Activated CD4-positive, CD25-positive, alpha-beta regulatory T cell treated with anti-CD3 and anti-CD28 coated beads, Interleukin-2, amount 50 U/mL, for 24 hours (primary cell): ENCODE measurements around the gene AGTRAP.

Source experiments
- ATAC-seq, 2 donors: fragments of 150-1000 bp; cut with Tn5 transposase; one replicate each; pipeline ENCODE4 v1.10.0; 2021; ENCODE audit warnings: mild to moderate bottlenecking in 1 of 2, moderate library complexity in 1 of 2

Gene AGTRAP

GRCh38 chr1:11764519-11764918 lies 28.6 kb downstream of the AGTRAP start:
- no peak for ATAC-seq

GRCh38 chr1:11765661-11766428 lies 29.9 kb downstream of the AGTRAP start:
- ATAC-seq, result no peak

DNA sequence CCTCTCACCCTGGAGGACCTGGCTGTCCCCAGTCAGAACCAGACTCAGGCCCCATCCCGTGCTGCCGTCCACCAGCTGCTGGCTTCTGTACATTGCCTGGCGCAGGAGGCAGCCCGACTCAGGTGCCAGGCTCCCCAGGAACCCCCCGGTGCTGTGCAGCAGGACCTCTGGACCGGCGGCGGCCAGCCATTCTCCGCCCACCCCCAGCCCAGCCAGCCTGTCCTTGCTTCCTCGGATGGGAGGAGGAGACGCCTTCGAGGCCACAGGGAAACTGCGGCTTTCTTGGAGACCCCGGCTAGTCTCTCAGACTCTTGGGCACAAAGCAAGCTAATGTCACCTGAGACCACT lies 30.5 kb downstream of the AGTRAP start:
- no peak for ATAC-seq

GRCh38 chr1:11767922-11768704 lies 32.2 kb downstream of the AGTRAP start:
- no peak for ATAC-seq

- no peak for ATAC-seq
Measured at GRCh38 chr1:11768821-11769220, 32.9 kb downstream of the AGTRAP start.

DNA sequence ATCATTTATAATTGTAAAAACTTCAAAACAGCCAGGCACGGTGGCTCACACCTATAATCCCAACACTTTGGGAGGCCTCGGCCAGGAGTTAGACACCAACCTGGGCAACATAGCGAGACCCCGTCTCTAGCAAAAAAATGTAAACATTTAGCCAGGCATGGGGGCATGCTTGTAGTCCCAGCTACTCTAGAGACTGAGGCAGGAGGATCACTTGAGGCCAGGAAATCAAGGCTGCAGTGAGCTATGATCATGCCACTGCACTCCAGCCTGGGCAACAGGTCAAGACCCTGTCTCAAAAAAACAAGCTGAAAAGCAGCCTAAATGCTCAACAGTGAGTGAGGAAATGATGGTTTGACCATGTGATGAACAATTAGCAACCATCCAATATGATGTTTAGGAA lies 33.3 kb downstream of the AGTRAP start:
- ATAC-seq, result no peak

GRCh38 chr1:11770011-11770410 lies 34.1 kb downstream of the AGTRAP start:
- no peak for ATAC-seq

DNA sequence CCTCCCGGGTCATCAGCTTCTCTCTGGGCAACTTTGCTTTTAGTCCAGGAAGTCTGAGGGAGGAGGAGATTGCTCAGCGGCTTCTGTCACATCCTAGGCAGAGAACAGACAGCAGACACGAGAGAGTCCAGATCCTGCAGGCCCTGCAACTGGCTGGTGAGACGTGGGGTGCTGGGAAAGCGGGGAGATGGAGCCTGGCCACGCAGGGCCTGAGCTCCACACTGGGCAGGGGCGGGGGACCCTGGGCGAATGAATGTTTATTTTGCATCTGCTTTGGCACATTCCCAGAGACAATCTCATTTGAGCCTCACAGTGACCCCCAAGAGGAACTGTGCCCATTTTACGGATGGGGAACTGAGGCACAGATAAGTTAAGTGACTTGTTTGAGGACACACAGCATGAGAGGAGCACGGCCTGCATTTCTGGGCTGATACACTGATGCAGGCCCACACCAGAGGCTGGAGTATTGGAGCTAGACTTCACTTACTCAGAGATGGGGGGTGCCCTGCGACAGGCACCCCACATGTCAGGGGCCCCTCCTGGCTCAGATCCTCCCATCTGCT lies 35.6 kb downstream of the AGTRAP start:
- ATAC-seq, result no peak

DNA sequence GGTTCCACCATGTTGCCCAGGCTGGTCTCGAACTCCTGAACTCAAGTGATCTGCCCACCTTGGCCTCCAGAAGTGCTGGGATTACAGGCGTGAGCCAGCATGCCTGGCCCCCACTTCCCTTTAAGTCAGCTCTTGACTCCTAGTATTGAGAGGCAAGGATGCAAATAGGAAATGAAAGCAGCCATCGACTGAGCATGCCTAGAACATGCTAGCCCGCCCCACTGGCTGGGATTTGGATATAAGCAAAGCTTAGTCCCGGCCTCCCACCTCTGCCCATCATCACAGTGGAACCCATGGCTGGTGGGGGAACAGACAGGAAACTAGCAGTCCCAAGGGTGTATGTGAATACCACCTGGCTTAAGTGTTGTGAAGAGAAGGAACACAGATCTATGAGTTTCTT lies 36.5 kb downstream of the AGTRAP start:
- ATAC-seq, result no peak

- no peak for ATAC-seq
Measured at GRCh38 chr1:11774753-11775152, 38.8 kb downstream of the AGTRAP start.

- no peak for ATAC-seq
Measured at GRCh38 chr1:11777658-11778322, 41.9 kb downstream of the AGTRAP start.

- ATAC-seq, result no peak
Measured at GRCh38 chr1:11778336-11778735, 42.4 kb downstream of the AGTRAP start.

DNA sequence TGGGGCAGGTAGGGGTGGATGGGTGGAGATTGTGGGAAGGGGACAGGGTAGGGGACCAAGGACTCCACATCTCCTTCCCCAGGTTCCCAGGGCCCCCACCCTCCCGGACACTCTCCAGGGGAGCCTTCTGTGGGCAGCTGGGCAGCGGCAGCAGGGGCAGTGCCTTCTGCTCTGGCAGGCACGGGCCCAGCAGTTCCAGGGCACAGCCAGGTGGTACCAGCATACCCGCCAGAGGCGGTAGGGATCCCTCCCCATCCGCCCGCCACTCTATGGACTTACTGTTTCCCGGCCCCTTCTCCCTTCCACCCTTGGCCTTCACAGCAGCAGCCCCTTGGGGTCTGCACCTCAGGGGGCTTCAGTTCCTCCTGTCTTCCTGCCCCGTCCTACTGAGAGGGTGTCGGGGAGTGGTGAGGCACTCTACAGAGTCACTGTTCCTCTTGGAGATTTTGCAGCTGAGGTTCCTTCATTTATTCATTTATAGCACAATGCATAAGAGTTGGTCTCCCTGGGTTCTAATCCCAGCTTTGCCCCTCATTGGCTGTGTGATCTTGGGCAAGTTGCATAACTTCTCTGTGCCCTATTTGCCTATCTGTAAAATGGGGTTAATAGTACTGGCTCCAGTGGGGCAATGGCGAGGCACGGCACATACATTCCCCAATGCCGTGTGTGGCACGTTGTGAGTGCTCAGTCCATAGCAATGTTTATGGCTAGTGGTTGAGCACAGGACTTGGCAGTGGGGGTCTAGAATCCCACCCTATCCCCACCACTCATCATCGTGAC lies 43.1 kb downstream of the AGTRAP start:
- no peak for ATAC-seq

- no peak for ATAC-seq
Measured at GRCh38 chr1:11779715-11780379, 43.9 kb downstream of the AGTRAP start.

GRCh38 chr1:11780380-11781147 lies 44.6 kb downstream of the AGTRAP start:
- ATAC-seq, result no peak

DNA sequence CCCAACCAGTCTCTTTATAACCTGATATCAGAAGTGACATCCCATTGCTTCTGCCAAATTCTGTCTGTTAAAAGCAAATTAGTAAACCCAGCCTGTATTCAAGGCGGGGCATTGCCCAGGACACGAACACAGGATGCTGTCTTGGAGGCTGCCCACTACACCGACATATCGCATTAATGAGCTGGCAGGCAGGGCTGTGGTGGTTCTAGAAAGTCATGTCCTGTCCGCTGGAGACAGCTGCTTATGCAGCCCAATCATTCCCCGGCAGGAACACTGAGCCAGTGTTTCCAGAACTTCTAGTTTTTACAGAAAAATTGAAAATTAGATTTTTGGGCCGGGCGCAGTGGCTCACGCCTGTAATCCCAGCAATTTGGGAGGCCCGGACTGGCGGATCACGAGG lies 45.4 kb downstream of the AGTRAP start:
- ATAC-seq, result no peak

GRCh38 chr1:11782127-11782708 lies 46.3 kb downstream of the AGTRAP start:
- ATAC-seq, result no peak

DNA sequence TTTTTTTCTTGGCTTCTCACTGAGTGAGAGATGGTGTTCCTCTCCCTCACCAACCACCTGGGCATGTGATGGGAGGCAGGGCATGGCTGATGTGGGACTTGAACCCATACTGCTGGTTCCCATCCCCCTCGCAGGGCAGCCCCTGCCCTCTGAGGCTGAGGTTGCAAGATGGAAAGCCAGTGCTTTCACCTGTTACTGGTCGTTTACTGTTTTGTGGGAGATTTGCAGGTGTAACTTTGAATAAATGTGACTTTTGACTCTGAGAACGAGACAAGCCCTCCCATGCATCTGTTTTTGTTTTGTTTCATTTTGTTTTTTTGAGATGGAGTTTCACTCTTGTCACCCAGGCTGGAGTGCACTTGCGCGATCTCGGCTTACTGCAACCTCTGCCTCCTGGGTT lies 47.6 kb downstream of the AGTRAP start:
- no peak for ATAC-seq

DNA sequence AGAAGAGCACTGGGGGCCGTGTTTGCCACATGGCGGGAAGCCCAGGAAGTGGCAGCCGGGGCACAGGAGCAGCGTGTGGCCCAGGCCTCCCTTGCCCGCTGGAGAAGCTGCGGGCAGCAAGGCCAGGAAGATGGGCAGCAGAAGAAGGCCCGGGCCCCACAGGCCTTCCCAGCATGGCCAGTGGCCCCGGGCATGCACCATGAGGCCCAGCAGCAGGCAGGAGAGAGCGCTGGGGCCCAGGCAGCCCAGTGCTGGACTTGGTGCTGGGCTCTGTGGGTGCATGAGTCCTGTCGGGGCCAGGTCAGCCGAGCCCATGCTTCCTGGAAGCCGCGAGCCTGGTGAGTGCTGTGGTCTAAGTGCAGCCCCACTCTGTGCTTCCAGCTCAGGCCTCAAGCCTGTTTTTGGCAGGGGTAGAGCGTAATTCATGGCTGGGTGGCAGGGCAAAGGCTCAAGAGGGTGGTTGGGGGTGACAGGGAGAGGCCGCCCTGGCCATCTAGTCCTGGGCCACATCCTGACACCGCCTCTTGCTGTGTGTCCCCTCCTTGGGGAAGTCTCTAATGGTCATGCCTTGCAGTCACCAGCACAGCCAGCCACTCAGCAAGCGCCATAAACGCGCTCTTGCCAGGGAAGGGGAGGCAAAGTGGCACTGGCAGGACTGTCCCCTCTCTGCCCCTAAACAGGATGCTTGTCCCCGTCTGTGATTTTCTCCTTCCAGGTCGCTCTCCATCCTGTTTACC lies 48.5 kb downstream of the AGTRAP start:
- no peak for ATAC-seq
